22Rv1 (cell line): Measurements from ENCODE around the gene KLF13.

Experiments used
- H3K27ac ChIP-seq: fragments of 450-650 bp; 2 replicates; pipeline ENCODE4 v1.5.1; 2017
- ZFX ChIP-seq: fragments of 450-650 bp; IDR thresholded peaks from 2 replicates; pipeline ENCODE4 v1.6.1; 2017; ENCODE audit warnings: antibody characterized with exemption, borderline replicate concordance
- TF ChIP-seq, protein P1 (sequence below): fragments of 450-650 bp; IDR thresholded peaks from 2 replicates; pipeline ENCODE4 v1.5.1; 2017; ENCODE audit warnings: mild to moderate bottlenecking

Gene KLF13

DNA sequence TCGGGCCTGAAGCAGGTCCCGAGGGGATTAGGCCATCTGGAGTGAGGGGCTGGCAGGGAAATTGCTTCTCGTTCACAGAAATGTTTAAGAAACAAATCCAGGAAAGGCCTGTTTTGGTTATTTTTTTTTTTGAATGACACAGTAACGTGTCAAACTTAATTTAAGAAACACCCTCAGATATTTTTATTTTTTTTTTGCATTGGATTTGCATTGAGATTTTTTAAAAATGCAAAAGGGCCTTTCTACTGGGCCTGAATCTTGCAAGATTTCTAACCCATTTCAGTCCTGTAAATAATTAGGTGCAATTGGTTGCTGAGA is 25.0 kb upstream of the KLF13 start:
- TF ChIP-seq, protein P1, sequence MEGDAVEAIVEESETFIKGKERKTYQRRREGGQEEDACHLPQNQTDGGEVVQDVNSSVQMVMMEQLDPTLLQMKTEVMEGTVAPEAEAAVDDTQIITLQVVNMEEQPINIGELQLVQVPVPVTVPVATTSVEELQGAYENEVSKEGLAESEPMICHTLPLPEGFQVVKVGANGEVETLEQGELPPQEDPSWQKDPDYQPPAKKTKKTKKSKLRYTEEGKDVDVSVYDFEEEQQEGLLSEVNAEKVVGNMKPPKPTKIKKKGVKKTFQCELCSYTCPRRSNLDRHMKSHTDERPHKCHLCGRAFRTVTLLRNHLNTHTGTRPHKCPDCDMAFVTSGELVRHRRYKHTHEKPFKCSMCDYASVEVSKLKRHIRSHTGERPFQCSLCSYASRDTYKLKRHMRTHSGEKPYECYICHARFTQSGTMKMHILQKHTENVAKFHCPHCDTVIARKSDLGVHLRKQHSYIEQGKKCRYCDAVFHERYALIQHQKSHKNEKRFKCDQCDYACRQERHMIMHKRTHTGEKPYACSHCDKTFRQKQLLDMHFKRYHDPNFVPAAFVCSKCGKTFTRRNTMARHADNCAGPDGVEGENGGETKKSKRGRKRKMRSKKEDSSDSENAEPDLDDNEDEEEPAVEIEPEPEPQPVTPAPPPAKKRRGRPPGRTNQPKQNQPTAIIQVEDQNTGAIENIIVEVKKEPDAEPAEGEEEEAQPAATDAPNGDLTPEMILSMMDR, result no peak
- TF ChIP-seq ZFX, result no peak
- no peak overlapping the region for H3K27ac ChIP-seq

DNA sequence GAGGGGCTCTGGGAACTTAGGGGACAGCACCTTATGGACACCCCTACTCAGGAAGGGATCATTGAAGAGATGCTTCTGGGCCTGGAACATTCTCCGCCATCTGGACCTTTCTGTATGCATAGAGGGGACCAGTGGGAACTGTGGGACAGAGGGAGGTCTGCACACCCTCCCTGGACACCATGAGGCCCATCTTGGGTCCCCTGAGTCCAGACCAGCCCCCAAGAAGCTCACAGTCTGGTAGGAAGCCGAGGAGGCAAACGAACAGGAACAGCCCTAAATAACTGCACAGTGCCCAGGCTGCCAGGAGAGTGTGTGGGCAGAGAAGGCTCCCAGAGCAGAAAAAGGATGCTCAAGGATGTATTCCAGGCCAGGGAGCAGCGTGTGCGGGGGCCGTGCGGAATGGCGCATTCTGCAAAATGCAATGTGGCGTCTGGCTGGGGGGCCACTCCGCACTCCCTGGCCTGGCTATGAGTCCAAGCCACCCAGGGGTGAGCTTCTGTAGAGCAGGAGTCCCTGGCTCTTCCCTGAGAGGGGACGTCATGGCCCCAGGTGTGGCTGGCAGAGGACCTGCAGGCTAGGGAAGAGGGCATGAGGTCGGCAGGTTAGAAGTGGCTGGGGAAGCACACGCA is 24.5 kb upstream of the KLF13 start:
- no peak overlapping the region for H3K27ac ChIP-seq
- TF ChIP-seq ZFX, result no peak
- TF ChIP-seq, protein P1, result no peak

DNA sequence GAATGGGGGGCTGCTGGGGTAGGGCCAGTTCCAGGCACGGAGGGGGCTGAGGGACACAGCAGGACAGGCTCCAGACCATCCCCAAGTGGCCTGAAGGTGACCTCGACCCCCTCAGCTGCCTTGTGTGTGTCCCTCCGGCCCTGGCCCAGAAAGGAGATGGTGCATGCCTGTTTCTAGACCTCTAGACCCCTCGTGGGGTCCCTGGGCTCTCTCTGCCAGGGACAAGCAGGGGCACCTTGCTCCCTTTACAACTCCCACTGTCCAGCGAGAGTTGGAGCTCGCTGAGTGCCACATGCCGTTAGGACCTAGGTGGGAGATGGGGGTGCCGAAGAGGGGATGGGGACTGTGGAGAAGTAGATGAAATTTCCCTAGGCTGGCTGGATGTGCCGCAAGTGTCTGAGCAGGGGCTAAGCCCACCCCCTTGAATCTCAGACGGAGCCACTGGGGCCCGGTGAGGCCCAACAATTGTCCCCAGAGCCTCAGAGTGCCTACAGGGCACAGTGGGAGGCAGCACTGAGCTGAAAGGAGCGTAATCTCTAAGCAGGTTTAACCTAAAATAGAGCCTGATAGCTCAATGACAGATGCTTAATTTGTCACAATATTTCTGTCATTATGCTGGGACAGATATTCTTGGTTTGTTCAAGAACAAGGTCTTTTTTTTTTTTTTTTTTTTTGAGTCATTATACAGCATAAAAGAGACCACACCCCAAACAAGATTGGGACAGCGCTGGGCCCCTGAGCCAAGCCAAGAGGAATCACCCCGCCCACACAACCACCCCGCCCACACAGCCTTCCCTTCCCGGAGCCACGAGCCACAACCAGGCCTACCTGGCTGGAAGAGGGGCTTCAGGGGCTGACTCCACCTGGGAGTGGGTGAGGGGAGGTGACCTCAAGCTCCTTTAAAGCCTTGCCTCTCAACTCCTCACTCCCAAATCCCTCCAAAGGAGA is 23.6 kb upstream of the KLF13 start:
- no peak for TF ChIP-seq ZFX
- TF ChIP-seq, protein P1, result no peak
- H3K27ac ChIP-seq, result no peak overlapping the region

DNA sequence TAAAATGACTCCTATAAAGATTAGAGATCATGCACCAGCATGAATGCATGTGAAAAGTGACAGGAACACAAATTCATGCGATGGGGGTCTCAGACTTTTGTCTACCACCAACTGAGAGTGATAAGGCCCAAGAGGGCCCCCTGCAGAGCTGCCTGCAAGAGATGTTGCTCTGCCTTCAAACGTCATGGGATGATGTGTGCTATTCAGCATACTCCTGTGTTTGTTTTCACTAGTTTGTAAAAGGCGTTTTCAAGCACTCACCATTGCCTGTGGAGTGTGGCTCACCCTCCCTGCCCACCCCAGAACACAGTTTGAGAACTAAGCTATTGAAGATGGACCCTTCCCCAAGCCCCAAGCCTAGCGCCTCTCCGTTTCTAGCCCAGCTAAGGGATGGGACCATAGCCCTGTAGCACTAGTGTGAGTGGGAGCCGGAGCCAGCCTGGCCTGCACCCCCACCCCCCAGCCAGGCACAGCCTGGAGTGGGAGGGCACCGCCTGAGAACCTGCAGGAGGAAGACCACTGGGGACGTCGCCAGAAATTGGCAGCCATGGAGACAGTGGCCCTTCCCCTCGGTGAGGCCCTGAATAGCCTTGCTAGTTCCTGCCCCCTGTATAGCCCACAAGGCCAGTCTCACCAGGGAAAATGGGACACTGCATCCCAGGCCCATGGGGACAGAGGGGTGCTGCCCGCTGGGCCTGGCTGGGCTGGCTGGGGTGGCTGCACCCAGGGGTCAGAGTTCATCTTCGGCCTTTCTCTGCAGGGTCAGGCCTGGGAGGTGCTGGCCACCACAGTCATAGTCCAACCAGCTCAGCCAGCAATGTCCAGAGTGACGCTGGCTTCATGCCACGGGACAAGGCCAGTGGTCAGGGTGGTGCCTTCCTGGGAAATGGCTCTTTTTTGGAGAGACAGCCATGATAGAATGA is 22.6 kb upstream of the KLF13 start:
- TF ChIP-seq ZFX, result no peak
- TF ChIP-seq, protein P1, result no peak
- no peak overlapping the region for H3K27ac ChIP-seq

DNA sequence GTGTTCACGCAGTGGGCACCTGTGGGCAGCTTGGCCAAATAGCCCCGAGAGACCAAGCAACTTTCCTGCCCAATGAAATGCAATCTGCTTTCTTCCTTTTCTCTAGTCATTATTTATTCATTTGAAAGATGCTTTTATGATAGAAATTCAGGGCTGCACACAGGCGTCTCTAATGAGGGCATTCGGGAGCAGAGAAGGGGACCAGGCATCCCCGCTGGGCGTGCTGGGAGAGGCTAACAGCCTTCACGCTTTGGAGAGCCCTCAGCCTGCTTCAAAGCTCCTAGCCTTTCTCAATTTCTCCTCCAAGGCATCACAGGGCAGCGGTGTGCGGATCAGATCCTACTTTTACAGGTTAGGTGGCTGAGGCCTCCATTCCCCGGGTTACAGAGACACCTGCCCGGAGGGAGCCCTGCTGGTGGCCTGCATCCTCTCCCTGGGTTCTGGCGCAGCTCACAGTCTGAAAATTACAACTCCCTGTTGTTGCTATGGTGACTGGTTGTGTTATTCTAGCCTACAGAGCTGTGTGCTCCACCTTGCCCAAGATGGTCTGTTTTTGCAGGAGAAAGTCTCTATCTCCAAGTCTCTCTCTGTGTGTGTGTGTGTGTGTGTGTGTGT is 21.8 kb upstream of the KLF13 start:
- no peak for TF ChIP-seq ZFX
- TF ChIP-seq, protein P1, result no peak
- H3K27ac ChIP-seq, result no peak overlapping the region

DNA sequence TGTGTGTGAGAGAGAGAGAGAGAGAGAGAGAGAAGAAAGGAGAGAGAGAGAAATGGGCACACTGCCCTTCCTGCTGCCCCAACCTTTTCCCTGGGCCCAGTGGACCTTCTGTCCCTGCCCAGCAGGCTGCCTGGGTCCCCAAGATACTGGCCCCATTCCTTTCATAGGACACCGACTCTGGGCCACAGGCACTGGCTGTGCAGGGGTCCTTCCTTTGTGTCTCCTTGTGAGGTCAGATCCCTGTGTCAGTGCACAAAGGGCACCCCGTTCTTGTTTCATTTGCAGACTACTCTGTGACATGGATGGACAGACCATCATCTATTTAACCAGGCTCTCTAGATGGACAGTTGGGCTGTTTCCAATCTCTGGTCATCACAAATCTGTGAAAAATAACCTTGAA is 21.3 kb upstream of the KLF13 start:
- no peak overlapping the region for H3K27ac ChIP-seq
- TF ChIP-seq, protein P1, result no peak
- no peak for TF ChIP-seq ZFX
